Stimulated activated naive CD4-positive, alpha-beta T cell treated with Interleukin-2 at 50 U/mL for 16 hours (primary cell): ENCODE measurements around the gene TBC1D8.

Experiments used
- DNase-seq: peaks from one replicate; lab custom pipeline; 2025; lab: John Stamatoyannopoulos, UW

TBC1D8 gene

GRCh38 chr2:100976645-100977391, 174.4 kb downstream of the TBC1D8 start:
- DNase-seq: no peak

- DNase-seq: no peak
Measured at GRCh38 chr2:100976061-100976460, 175.1 kb downstream of the TBC1D8 start.

- no peak for DNase-seq
Measured at GRCh38 chr2:100975521-100975785, 175.7 kb downstream of the TBC1D8 start.

GRCh38 chr2:100974712-100975520, 176.3 kb downstream of the TBC1D8 start:
- DNase-seq: no peak

- DNase-seq: no peak
Measured at GRCh38 chr2:100972452-100972851, 178.7 kb downstream of the TBC1D8 start.

GRCh38 chr2:100971221-100971620, 180.0 kb downstream of the TBC1D8 start:
- DNase-seq: no peak

GRCh38 chr2:100969998-100970397, 181.2 kb downstream of the TBC1D8 start:
- no peak for DNase-seq

- no peak for DNase-seq
Measured at GRCh38 chr2:100968146-100969145, 182.7 kb downstream of the TBC1D8 start.

- DNase-seq: no peak
Measured at GRCh38 chr2:100967716-100968115, 183.5 kb downstream of the TBC1D8 start.

GRCh38 chr2:100965596-100965995, 185.6 kb downstream of the TBC1D8 start:
- no peak for DNase-seq

GRCh38 chr2:100964681-100965169, 186.5 kb downstream of the TBC1D8 start:
- no peak for DNase-seq

- DNase-seq: no peak
Measured at GRCh38 chr2:100964222-100964621, 187.0 kb downstream of the TBC1D8 start.

GRCh38 chr2:100963026-100963375, 188.2 kb downstream of the TBC1D8 start:
- no peak for DNase-seq

- DNase-seq: no peak
Measured at GRCh38 chr2:100962366-100963025, 188.7 kb downstream of the TBC1D8 start.

- DNase-seq: no peak
Measured at GRCh38 chr2:100960688-100961087, 190.5 kb downstream of the TBC1D8 start.

GRCh38 chr2:100959225-100959880, 191.8 kb downstream of the TBC1D8 start:
- DNase-seq: no peak

- DNase-seq: no peak
Measured at GRCh38 chr2:100957996-100958653, 193.1 kb downstream of the TBC1D8 start.
